HuH-7.5 (cell line): ENCODE data around the gene DNAH12.
"Not testable (repeated sequence)": the region's sequence is repeated elsewhere in the genome, so short reads cannot be mapped to it uniquely, and the experiment has no call there.

Source experiments
- DNase-seq: peaks from one replicate; pipeline ENCODE4 v3.0.0; 2011; ENCODE audit warnings: low spot score

Gene DNAH12

GRCh38 chr3:57314204-57314603, 229.9 kb downstream of the DNAH12 start:
- no peak for DNase-seq

- no peak for DNase-seq
Observed at GRCh38 chr3:57309769-57310360, 234.3 kb downstream of the DNAH12 start.

GRCh38 chr3:57303520-57303919, 240.6 kb downstream of the DNAH12 start:
- DNase-seq, result not testable (repeated sequence)

GRCh38 chr3:57298041-57298440, 246.1 kb downstream of the DNAH12 start:
- DNase-seq, result no peak

GRCh38 chr3:57292897-57293526, 251.1 kb downstream of the DNAH12 start:
- no peak for DNase-seq

GRCh38 chr3:57292159-57292896, 251.8 kb downstream of the DNAH12 start, which contains the start of gene ASB14:
TSS of gene ASB14 (minus strand) at chr3:57292685. CDS start at chr3:57292033, 652 bp downstream.
- DNase-seq, result no peak

GRCh38 chr3:57288403-57288802, 255.7 kb downstream of the DNAH12 start:
- no peak for DNase-seq

GRCh38 chr3:57287205-57287604, 256.9 kb downstream of the DNAH12 start:
- DNase-seq, result no peak

- DNase-seq, result no peak
Observed at GRCh38 chr3:57283334-57283733, 260.8 kb downstream of the DNAH12 start.

GRCh38 chr3:57281715-57282114, 262.4 kb downstream of the DNAH12 start:
- no peak for DNase-seq

- DNase-seq, result no peak
Observed at GRCh38 chr3:57279685-57280084, 264.5 kb downstream of the DNAH12 start.

- DNase-seq, result no peak
Observed at GRCh38 chr3:57278237-57278636, 265.9 kb downstream of the DNAH12 start.

GRCh38 chr3:57275393-57275792, 268.8 kb downstream of the DNAH12 start:
- no peak for DNase-seq

GRCh38 chr3:57274845-57275244, 269.3 kb downstream of the DNAH12 start:
- no peak for DNase-seq

GRCh38 chr3:57268416-57268815, 275.7 kb downstream of the DNAH12 start:
- no peak for DNase-seq

GRCh38 chr3:57261929-57262328, 282.2 kb downstream of the DNAH12 start:
- DNase-seq, result no peak

GRCh38 chr3:57261119-57261518, 283.0 kb downstream of the DNAH12 start:
- no peak for DNase-seq

GRCh38 chr3:57257678-57258077, 286.5 kb downstream of the DNAH12 start:
- no peak for DNase-seq

GRCh38 chr3:57256844-57257243, 287.3 kb downstream of the DNAH12 start:
- no peak for DNase-seq

GRCh38 chr3:57252404-57252803, 291.7 kb downstream of the DNAH12 start:
- DNase-seq, result no peak

- no peak for DNase-seq
Observed at GRCh38 chr3:57244946-57245345, 299.2 kb downstream of the DNAH12 start.
